ENCODE results near the gene KCNK16. TPM values are rescaled to one million over a fixed set of nuclear protein-coding genes. Genes with fewer than 3 reads are reported as not detected.

The KCNK16 gene
- total RNA-seq, result not detected

GRCh38 chr6:39322306-39322850 is at the start of gene KCNK16:
KCNK16 (minus strand) TSS chr6:39322702; CDS start chr6:39322540, 162 bp downstream.

GRCh38 chr6:39314273-39314795 is 8.2 kb downstream of the KCNK16 start, which contains the start of gene KCNK17:
KCNK17 (minus strand) TSS chr6:39314419; CDS start chr6:39314320, 99 bp downstream.

Other genes with a start within 250 kb of the KCNK16 start
- gene SAYSD1, start 207.5 kb downstream of the KCNK16 start, total RNA-seq, result 16.1 TPM
- 6.9 TPM for gene KCNK5, start 93.2 kb downstream of the KCNK16 start, total RNA-seq
- 1.1 TPM for gene KCNK17, start 8.3 kb downstream of the KCNK16 start, total RNA-seq